NB4 (cell line): ENCODE data around the gene HTT.

Experiments used
- CTCF ChIP-seq: IDR thresholded peaks from one replicate; pipeline ENCODE4 v1.5.1; 2012; ENCODE audit warnings: low read depth, low read length
- MAX ChIP-seq: IDR thresholded peaks from 2 replicates; pipeline ENCODE4 v1.6.1; 2011; ENCODE audit warnings: low read depth, low read length
- POLR2A ChIP-seq: IDR thresholded peaks from 2 replicates; pipeline ENCODE4 v1.6.1; 2011; ENCODE audit warnings: mild to moderate bottlenecking; ENCODE audit not compliant: insufficient read length; ENCODE audit errors: extremely low read depth

- TF ChIP-seq POLR2A (no peak), CTCF (no peak), MAX (no peak)
These were observed 56.3 kb downstream of the HTT start for GRCh38 chr4:3130826-3131225.
